H7 (cell line): ENCODE measurements around the gene PTDSS2. TPM values are rescaled to one million over a fixed set of nuclear protein-coding genes. Genes with fewer than 3 reads are reported as not detected.

Experiments used
- DNase-seq: peaks from one replicate; pipeline ENCODE4 v3.0.0; 2012
- H3K27me3 ChIP-seq: 2 replicates; pipeline ENCODE4 v1.6.0; 2011; ENCODE audit warnings: mild to moderate bottlenecking, low read length; ENCODE audit not compliant: control insufficient read depth, insufficient read depth
- H3K36me3 ChIP-seq: replicated peaks from 2 replicates; pipeline ENCODE4 v1.5.1; 2011; ENCODE audit warnings: low read length; ENCODE audit not compliant: control insufficient read depth, insufficient read depth
- H3K4me3 ChIP-seq: 2 replicates; pipeline ENCODE4 v1.5.1; 2011; ENCODE audit warnings: low read depth, mild to moderate bottlenecking, control low read depth, low read length, moderate library complexity; ENCODE audit not compliant: insufficient read depth
- total RNA-seq: library from RNA; depleted of rRNA; stranded (reverse); fragments of >200 nt; shearing (Covaris generic); gene quantifications from 2 replicates; pipeline ENCODE4 v1.2.3, GENCODE V29; 2014

The PTDSS2 gene
- total RNA-seq, 1 experiment from 2014 or later, result 40.9 TPM

- Histone ChIP-seq H3K36me3 (no peaks in the 10 kb centered on the region), H3K27me3 (no peaks in the 10 kb centered on the region), H3K4me3 (no peak overlapping the region)
- no peak for DNase-seq
These were observed 23.3 kb downstream of the PTDSS2 start for GRCh38 chr11:473415-473814.

DNA sequence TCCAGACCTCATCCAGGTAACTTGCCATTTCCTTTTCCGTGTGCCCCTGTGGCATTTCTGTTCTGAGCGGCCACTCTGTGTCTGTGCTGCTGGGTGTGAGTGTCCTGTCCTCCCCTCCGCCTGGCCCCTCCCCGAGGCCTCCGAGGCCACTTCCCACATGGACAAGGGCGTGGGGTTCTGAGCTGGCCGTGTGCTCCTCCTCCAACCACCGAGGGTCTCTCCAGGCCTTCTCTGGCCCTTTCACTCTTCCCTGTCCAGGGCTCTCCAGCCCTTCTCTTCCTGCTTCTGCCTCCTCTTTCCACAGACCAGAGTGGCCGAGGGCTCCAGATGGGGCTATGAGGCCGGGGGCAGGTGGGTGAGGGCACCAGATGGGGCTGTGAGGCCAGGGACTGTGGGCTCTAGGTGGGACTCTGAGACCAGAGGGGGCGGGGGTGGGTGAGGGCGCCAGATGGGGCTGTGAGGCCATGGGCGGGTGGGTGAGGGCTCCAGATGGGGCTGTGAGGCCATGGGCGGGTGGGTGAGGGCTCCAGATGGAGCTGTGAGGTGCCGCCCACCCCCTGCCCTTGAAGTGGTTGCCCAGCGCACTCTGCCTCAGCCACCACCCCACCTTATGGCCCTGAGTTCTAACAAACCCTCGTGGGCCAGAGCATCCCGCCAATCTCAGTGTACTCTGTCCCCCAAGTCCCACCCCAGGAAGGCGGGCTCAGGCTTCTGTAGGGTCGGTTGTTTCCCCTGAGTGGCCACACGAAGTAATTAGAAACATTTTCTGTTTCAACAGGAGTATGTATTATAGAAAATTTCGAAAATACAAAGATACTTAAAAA, 24.1 kb downstream of the PTDSS2 start:
- H3K36me3 ChIP-seq, result no peaks in the 10 kb centered on the region
- peak; percentile 69 for DNase-seq
- no peak overlapping the region for H3K4me3 ChIP-seq
- H3K27me3 ChIP-seq, result no peaks in the 10 kb centered on the region

DNA sequence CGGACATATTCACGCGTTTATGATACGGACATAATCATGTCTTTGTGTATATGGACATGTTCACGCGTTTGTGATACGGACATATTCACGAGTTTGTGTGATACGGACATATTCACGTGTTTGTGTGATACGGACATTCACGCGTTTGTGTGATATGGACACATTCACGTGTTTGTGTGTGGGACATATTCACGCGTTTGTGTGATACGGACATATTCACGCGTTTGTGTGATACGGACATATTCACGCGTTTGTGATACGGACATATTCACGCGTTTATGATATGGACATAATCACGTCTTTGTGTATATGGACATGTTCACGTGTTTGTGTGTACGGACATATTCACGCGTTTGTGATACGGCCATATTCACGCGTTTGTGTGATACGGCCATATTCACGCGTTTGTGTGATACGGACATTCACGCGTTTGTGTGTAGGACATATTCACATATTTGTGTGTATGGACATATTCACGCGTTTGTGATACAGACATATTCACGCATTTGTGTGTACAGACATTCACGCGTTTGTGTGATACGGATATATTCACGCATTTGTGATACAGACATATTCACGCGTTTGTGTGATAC, 24.9 kb downstream of the PTDSS2 start:
- H3K4me3 ChIP-seq, result no peak overlapping the region
- no peaks in the 10 kb centered on the region for H3K36me3 ChIP-seq
- no peak for DNase-seq
- H3K27me3 ChIP-seq, result no peaks in the 10 kb centered on the region

- no peak overlapping the region for H3K4me3 ChIP-seq
- H3K27me3 ChIP-seq, result no peaks in the 10 kb centered on the region
- DNase-seq, result no peak
- no peaks in the 10 kb centered on the region for H3K36me3 ChIP-seq
These were observed 25.9 kb downstream of the PTDSS2 start for GRCh38 chr11:475941-476340.

DNA sequence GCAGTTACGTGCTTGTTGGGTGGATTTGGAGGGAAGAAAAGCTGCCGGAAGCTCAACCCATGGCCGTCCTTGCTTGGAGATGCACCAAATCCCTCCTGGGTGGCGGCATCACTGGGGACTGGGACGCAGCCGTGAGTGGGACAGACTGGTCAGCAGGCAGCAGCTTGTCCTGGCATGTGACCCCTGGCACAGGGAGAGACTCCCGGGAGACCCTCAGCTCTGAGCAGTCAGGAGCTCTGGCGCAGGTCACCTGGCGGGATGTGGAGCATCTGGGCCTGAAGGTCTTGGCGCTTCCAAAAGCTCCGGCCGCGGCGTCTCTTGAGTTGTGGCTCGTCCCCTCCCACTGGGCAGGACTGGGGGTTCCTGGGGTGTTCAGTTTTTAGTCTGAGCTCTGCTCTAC, 26.3 kb downstream of the PTDSS2 start:
- no peaks in the 10 kb centered on the region for H3K27me3 ChIP-seq
- DNase-seq, result no peak
- H3K4me3 ChIP-seq, result no peak overlapping the region
- no peaks in the 10 kb centered on the region for H3K36me3 ChIP-seq

- Histone ChIP-seq H3K4me3 (no peak overlapping the region), H3K36me3 (no peaks in the 10 kb centered on the region), H3K27me3 (no peaks in the 10 kb centered on the region)
- no peak for DNase-seq
These were observed 27.1 kb downstream of the PTDSS2 start for GRCh38 chr11:477052-477715.

GRCh38 chr11:479311-479710, 29.2 kb downstream of the PTDSS2 start:
- no peak overlapping the region for H3K4me3 ChIP-seq
- H3K36me3 ChIP-seq, result no peaks in the 10 kb centered on the region
- DNase-seq, result no peak
- H3K27me3 ChIP-seq, result no peaks in the 10 kb centered on the region

- H3K4me3 ChIP-seq, result no peak overlapping the region
- no peaks in the 10 kb centered on the region for H3K36me3 ChIP-seq
- H3K27me3 ChIP-seq, result no peaks in the 10 kb centered on the region
- no peak for DNase-seq
These were observed 34.5 kb downstream of the PTDSS2 start for GRCh38 chr11:484616-485015.

DNA sequence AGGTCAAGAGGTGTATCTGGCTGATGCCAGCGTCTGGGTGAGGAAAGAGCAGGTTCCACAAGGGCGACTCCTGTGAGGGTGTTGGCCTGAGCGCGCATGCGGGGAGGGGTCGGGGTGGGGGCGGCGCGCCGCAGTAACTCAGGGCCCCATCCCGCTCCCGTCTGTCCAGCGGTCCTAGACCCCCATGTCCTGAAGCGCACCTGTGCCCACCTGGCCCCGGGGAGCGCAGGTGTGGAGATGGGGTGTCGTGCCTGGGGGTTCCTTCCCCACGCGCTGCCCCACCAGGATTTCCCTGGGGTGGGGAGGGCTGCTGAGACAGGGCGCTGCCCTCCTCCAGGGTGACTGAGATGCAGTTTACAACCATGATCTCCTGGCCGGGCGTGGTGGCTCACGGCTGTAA, 36.1 kb downstream of the PTDSS2 start:
- H3K27me3 ChIP-seq, result no peaks in the 10 kb centered on the region
- H3K36me3 ChIP-seq, result 0 out of 2 replicates have a peak, but pooled peaks cover under 1% of the 10 kb centered on the region
- no peak for DNase-seq
- H3K4me3 ChIP-seq, result no peak overlapping the region

GRCh38 chr11:487571-488021, 37.5 kb downstream of the PTDSS2 start:
- no peaks in the 10 kb centered on the region for H3K27me3 ChIP-seq
- 0 out of 2 replicates have a peak, but pooled peaks cover 1% of the 10 kb centered on the region for H3K36me3 ChIP-seq
- H3K4me3 ChIP-seq, result no peak overlapping the region
- DNase-seq, result peak; percentile 64

DNA sequence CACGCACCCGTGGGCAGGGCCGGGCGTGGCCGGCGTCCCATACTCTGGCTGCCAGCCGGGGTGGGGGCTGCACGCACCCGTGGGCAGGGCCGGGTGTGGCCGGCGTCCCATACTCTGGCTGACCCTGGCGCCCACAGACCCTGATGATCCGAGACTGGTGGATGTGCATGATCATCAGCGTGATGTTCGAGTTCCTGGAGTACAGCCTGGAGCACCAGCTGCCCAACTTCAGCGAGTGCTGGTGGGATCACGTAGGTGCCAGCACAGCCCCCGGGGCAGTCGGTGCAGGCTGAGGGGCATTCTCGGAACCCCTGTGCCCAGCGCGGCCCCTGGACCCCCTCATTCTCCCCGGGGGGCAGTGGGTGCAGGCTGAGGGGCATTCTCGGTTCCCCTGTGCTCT, 38.0 kb downstream of the PTDSS2 start:
- peak; percentile 63 for DNase-seq
- 0 out of 2 replicates have a peak, but pooled peaks cover 1% of the 10 kb centered on the region for H3K36me3 ChIP-seq
- no peaks in the 10 kb centered on the region for H3K27me3 ChIP-seq
- no peak overlapping the region for H3K4me3 ChIP-seq

DNA sequence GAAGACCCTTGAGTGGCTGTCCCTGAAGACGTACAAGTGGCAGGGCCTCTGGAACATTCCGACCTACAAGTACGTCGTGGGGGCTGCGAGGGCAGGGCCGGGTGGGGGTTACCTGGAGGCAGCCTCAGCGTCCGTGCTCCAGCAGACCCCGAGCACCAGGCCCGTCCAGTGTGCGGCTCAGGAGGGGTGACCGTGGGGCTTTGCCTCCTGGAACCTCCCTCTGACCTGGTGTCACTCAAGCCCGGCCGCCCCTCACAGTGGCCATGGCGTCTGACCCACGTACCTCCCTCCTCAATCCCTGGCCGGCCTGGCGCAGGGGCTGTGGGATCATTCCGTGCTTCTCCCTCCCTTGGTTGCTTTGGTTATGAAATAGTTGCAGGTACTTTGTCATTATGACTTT, 38.5 kb downstream of the PTDSS2 start:
- DNase-seq, result no peak
- H3K4me3 ChIP-seq, result no peak overlapping the region
- H3K36me3 ChIP-seq, result 0 out of 2 replicates have a peak, but pooled peaks cover 1% of the 10 kb centered on the region
- no peaks in the 10 kb centered on the region for H3K27me3 ChIP-seq

DNA sequence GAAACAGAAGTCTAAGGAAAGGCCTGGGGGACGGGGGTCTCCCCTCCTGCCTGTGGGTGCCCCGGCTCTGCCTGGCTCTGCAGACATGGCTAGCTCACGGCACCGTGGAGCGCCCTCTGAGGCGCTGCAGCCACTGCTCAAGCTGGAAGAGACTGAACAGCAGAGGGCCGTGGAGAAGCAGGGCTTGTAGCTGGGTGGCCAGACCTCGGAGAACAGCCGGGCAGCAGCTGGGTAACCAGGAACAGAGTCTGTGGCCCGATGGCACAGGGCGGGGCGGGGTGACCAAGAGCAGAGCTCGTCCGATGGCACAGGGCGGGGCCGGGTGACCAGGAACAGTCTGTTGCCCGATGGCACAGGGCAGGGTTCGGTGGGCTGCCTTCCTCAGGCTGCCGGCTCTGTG, 38.9 kb downstream of the PTDSS2 start:
- peak; percentile 65 for DNase-seq
- Histone ChIP-seq H3K4me3 (no peak overlapping the region), H3K36me3 (0 out of 2 replicates have a peak, but pooled peaks cover 1% of the 10 kb centered on the region), H3K27me3 (no peaks in the 10 kb centered on the region)

DNA sequence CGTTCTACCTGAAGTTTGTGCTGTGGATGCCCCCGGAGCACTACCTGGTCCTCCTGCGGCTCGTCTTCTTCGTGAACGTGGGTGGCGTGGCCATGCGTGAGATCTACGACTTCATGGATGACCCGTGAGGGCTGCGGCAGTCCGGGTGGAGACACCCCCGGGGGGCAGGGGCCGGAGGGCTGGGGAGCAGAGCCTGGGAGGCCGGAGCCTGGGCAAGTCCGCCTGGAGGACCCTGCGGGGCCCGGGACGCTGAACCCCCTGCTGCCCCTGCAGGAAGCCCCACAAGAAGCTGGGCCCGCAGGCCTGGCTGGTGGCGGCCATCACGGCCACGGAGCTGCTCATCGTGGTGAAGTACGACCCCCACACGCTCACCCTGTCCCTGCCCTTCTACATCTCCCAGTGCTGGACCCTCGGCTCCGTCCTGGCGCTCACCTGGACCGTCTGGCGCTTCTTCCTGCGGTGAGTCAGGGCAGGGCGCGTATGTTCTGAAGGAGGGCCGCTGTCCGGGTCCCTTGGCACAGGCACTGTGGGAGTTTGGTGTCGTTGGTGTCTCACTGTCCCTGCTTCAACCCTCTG, 39.6 kb downstream of the PTDSS2 start:
- H3K27me3 ChIP-seq, result no peaks in the 10 kb centered on the region
- H3K36me3 ChIP-seq, result peaks cover 1% of the 10 kb centered on the region; the same call in 1 of the 2 replicates
- H3K4me3 ChIP-seq, result no peak overlapping the region
- peak; percentile 62 for DNase-seq
